ENCODE data around the gene FAM149A. TPM values are rescaled to one million over a fixed set of nuclear protein-coding genes. Genes with fewer than 3 reads are reported as not detected.

The FAM149A gene
- 10 to 100 TPM; 10.2 to 19.8 (median 14.3) TPM for total RNA-seq

- TF ChIP-seq CTCF (IDR thresholded peaks at IDR 0.05; ENCODE audit: low read depth) = no peak
These were observed at the start of gene FAM149A for GRCh38 chr4:186104114-186104889. FAM149A (plus strand) TSS chr4:186104704.

DNA sequence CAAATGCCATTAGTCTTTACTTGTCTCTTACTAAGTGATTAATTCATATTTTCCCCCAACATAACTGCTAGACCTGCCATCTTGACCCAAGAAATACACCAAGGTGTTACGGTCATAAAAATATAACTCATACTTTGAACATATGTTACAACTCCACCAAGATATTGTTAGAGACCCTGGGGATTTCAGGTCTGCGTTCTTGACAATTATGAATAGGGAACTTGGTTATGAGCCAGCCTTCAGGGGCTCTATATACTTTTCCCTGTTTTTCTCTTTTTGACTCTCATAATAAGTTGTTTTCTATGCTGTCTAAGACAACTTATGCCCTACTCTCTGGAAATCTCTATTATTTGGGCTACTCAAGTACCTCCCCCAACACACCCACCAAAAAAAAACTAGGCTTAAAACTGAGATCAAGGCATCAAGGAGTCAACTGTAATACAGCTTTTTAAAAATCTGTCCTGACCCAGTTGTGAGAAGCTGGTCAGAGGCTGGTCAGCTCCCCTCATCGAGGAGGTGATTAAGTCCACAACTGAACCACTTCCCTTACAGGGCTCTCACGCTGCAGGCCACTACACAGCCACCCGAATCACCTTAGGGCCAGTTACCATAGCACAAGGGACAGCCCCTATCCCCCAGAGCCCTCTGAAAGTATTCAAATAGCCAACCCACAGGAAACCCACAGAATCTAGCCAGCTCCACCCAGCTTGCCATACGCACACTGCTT, 46.1 kb upstream of the FAM149A start:
- TF ChIP-seq CTCF (IDR thresholded peaks at IDR 0.05; ENCODE audit: low read depth) = no peak

DNA sequence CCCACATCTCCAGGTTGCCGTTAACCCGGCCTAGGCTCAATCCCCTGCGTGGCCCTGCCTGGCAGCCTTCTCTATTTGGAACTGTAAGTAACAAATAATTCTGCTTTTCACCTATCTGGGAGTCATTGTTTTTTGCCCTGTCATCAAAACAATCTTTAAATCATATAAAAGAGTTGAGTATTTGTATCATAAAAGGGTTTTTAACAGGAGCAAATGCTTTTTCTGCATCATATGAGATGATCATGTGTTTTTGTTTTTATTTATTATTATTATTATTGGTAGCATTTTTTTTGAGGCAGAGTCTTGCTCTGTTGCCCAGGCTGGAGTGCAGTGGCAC, 45.6 kb upstream of the FAM149A start:
- TF ChIP-seq CTCF (IDR thresholded peaks at IDR 0.05; ENCODE audit: low read depth) = no peak

DNA sequence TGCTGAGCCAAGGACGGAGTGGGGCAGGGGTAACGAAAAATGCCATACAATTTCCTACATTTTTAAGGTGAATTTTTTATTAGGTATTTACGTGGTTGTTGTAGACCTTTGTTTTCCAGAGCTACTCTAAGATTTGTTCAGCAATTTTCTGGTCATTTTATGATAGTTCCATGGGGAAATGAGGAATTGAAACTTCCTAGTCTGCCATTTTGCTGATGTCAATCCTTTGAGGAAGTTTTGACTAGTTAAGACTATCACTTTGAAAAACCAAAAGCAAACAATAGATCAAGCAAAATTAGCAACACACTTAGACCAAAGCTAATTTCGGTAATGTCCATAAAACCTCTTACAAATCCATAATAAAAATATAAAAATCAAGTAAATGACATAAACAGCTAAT, 42.6 kb upstream of the FAM149A start:
- TF ChIP-seq CTCF (IDR thresholded peaks at IDR 0.05; ENCODE audit: low read depth) = no peak

DNA sequence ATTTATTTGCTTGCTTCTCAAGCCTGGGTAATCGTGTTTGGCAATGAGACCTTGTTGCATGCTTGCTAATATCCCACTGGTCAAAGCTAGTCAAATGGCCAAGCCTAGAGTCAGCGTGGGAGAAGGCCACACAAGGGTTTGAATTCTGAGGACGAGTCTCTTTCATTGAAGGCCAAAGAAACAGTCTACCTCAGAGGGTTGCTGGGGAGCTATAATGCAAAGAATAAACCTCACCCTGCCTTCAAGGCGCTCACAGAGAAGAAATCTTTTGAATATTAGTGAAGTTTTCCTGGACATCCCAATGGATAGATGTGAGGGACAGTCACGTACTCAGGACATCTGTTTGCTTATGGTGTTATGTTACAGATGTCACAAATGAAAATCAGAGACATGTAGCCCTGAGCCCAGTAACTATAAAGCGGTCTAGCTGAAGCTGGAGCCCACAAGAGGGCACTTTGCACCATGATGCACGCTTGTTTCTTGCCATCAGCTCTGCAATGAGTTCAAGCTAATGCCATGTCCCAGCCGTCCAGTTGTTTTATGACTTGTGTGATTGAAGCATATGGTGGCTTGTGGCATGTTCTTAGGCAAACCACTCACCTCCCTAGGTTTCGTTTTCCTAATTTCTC, 36.6 kb upstream of the FAM149A start:
- no peak for TF ChIP-seq CTCF (IDR thresholded peaks at IDR 0.05; ENCODE audit: low read depth)

DNA sequence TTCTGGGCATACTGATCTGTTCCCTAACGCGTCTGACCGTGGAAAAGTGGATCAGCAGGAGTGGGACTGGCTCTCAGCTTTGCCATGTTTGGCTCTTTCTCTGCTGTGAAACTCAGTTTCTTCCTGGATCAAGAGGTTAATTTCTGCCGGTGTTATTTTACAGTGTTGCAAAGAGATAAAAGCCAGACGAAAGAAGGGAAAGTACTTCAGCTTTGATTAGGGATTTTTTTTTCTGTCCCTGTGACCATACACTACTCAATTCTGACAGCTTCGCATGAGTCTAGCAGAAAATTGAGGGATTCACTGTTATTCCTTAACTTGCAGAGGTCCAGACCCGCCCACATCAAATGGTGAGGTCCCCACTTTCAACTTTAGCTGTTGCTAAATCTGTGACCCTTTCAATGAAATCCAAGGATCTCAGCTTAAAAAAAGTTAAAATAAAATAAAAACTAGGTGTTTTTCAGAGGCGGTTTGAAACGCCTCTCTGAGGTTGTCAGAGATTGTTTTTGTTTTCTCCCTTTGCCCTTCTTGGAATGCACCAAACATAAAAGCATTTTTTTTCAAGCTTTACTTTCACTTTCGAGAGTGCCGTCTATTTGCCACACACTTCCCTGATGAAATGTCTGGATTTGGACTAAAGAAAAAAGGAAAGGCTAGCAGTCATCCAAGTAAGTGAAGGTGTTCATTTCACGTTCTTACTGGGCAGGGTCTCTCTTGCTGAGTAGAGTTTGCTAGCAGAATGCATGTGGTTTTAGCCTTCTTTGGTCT, 35.7 kb upstream of the FAM149A start, which contains the start of gene TLR3:
Gene TLR3 (plus strand): TSS at position 576 of the 768 bp plus-strand sequence. CDS start 7,464 bp downstream, outside the sequence.
- TF ChIP-seq CTCF (IDR thresholded peaks at IDR 0.05; ENCODE audit: low read depth) = no peak

All from subcutaneous adipose tissue (tissue), 4 donors.